Measurements from ENCODE around the gene ZNF329.

ZNF329 gene

DNA sequence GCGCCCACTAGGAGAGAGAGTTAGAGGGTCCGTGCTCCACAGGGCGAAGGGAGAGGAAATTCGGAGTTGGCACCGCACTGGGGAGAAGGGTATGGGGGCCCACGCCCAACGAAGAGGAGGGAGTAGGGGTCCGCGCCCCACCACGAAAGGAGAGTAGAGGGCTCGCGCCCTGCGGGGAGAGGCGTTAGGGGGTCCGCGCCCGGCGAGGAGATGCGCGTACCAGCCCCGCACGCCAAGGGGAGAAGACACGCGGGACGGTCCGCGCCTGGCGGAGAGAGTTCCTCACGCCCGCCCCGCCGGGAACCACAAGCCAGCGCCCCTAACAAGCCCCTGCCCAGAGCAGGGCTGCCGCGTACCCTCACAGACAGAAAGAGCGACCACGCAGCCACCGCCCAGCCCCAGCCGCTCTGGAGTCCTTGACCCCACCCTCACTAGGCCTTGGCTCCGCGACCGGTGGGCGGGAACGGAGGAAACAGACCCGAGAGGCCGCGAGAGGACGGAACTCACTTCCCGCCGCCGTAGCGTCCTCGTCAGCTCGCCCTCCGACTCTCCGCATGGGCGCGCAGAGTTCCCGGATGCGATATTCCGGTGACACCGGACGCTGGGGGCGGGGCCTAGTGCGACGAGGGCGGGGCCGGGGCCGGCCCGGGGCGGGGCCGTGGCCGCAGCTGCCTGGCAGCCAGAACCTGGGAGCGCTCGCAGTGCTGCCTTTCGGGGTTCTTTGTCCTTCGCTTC is 32.6 kb downstream of the ZNF329 start:
- DNase-seq: no peak

DNA sequence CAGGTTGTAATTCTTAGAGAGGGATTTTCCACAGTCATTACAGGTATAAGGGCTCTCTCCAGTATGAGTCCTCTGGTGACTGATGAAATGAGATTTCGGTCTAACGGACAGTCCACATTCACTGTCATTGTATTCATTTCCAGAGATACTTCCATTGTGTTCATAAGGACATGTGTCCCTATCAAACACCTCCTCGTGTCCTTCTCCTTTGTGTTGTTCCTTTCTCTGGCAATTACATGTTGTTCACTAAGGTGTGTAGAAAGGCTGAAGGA is 42.1 kb downstream of the ZNF329 start:
- no peak for DNase-seq

DNA sequence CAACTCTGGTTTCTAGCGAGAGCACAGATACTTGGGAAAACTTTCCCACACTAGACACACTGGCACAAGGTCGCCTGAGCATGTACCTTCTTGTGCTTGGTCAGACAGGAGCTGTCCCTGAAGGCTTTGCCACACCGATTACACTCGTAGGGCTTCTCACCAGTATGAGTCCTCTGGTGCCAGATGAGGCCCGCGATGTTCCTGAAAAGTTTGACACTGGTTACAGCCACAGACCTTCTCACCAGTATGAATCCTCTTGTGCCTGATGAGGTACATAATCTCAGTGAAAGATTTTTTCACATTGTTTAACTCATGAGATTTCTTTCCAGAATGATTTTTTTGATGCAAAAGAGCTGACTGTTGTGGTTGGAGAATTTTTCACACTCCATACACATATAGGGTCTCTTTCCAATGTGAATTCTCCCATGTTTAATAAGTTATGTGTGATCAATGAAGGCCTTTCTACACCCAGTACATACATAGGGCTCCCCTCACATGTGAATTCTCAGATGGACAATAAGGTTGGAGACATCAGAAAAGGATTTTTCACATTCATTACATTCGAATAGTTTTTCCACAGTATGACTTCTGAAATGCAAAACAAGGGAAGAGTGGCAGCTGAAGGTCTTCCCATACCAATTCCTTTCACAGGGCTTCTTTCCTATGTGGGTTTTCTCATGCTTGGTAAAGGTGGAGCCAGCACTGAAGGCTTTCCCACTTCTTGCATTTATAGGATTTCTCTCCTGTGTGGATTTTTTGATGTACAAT is 42.6 kb downstream of the ZNF329 start:
- no peak for DNase-seq

DNA sequence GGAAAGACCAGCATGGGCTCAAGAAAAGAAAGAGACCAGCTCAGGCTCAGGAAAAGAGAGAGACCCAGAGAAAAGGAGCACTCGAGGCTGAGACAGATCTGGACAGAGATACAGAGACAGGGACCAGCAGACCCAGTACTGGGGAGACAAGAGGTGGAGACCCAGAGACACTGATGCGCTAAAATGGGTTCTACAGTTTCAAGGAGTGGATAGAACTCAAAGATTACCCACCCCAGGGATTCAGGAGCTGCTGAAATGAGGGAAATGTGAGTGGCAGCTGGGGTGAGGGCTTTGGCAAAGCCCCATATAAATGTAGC is 51.9 kb downstream of the ZNF329 start:
- no peak for DNase-seq

DNA sequence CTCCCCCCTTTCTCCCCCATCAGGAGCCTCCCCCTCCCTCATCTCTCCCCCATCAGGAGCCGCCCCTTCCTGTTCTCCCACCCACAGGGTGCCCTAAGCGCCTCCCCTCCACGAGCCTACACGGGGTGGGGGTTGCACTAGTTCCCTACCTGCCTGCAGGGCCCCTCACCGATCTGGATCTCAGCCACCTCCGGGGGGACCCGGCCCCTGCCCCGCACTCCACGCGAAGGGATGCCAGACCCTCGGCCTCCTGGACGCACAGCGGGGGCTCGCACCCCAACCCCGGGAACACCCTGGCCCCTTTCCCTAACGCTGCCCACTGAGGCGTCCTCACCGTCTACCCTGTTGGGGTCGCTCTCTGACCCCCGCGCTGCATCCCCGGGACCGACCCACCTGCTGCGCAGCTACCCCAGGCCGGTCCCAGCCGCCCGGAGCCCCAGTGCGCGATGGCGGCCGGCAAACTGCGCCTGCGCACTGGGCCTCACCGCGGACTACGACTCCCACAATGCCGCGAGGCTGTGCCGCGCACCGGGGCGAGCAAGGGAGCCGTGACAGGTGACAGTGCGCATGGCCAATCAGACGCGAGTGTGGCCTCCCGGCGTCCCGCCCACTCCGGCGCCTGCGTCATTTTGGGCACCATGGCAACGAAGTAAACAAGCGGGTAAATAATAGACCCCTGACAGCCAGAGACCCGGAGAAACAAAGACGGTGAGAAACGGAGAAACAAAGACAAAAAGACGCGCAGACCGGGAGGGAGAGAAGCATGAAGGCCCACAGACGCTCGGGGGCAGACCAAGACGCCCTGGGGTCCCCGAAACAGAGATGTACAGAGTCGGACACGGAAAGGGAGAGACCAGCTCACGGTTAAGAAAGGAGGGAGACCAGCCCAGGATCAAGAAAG is 52.6 kb downstream of the ZNF329 start, which contains the start of gene ZSCAN18:
Gene ZSCAN18 (minus strand): TSS at position 451 of the 901 bp plus-strand sequence. CDS start 7,964 bp downstream, outside the sequence.
- DNase-seq: peak; percentile 96

DNA sequence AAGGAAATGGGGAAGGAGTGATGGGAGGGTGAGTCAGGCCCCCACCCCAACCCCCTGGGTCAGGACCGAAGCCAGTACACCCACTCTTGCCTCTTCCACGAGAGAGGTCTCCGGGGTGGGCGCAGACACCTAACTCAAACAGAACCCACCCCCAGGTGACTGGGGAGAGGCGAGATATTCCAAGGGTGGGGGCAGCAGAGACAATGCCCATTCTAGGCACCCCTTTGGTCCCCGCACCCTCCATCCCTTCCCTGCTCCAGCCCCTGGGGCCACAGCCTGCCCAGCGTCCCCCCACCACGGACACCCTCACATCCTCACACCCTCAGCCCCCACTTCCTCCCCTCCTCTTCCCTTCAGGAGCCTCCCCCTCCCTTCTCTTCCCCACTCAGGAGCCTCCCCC is 53.2 kb downstream of the ZNF329 start:
- no peak for DNase-seq

DNA sequence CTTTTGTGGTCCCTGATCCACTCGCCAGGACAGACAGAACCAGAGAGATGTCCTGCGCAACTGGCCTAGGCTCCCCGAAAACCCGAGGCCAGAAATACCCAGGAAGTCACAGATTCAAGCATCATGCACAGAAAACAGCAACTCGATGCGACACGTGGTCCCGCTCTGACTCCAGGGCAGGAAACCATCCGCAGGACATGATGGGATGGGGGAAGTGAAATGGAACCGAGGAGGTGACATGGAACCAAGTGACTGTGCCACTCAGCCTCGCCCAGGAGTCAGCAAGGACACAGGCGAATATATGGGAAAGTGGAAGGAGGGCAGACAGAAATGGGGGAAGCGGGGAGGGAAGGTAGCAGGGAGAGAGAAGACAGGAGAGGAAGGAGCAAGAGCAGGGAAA is 53.7 kb downstream of the ZNF329 start:
- DNase-seq: no peak

DNA sequence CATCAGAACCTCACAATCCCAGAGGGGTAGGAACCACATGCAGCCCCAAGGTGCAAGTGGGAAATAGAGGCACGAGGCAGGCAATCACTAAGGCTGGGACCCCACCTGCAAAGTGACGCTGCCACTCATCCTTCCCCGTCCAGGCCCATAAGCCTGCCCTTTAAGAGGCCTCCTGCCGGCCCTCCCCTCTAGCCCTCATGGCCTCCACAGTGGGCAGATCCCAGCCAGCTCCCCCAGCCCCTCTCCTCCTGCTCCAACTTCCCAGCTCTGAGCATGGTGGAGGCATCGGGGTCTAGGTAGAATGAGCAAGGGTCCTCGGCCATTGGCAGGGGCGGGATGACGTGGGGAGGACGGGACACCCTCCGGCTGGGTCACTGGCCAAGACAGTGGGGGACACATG is 55.3 kb downstream of the ZNF329 start:
- no peak for DNase-seq

DNA sequence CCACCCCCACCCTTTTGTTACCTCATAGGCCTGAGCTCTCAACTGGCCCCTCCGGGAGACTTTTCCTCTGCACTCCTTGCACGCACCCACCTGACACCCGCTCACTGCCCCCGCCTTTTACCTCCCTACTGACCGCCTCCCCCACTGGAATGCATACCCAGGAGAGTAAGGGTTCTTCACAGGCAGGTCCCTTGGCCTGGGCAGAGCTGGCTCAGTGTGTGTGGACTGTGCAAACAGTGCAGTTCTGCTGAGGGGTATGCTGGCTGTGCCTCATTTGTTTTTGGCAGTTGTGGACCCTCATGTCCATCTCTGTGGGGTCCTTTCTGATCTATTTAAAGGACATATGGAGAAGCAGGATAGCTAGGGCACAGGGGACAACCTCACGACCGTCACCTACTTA is 57.5 kb downstream of the ZNF329 start:
- DNase-seq: no peak

DNA sequence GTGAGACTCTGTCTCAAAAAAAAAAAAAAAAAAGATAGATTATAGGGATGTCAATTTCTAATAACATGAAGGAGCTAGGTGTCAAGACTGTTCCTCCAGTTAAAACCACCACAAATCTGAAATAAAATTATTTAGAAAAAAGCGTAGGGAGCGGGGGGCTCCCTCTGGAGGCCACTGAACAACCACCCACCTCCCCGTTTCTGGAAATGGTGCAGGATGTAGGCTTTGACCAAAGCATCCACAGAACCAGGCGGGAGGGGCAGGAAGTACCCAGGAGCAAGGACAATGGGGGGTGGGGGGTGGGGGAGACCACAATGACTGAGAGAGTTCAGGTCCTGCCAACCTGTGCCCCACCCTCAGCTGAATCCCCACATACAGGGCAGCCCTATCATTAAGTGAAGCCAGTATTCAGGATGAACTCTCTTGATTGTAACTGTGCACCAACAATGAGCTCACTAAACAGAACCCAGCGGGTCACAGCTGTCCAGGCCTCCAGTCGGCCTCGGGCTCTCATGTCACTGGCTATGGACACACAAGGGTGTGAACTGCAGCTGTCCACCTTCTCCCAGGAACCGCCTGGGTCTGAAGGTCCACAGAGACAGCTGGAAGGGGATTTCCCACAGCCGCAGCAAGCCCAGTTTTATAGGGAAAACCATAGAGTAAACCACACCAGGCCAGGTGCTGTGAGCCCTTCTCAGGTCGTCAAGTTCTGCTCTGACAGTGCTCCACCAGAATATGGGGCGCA is 59.2 kb downstream of the ZNF329 start:
- no peak for DNase-seq

DNA sequence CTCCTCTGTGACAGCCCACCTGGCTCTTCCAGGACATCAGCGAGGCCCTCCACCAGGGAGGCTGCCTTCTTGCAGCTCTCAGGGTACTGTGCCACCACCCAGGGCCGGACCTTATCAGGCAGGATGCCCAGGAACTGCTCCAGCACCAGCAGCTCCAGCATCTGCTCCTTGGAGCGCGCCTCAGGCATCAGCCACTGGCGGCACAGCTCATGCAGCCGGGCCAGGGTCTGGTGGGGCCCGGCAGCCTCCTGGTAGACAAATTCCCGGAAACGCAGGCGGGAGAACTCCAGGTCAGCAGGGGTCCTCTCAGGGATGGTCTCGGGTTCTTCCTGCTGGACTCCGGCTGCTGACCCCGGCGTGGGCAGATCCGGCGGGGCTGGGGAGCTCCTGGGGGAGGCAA is 60.7 kb downstream of the ZNF329 start:
- no peak for DNase-seq

DNA sequence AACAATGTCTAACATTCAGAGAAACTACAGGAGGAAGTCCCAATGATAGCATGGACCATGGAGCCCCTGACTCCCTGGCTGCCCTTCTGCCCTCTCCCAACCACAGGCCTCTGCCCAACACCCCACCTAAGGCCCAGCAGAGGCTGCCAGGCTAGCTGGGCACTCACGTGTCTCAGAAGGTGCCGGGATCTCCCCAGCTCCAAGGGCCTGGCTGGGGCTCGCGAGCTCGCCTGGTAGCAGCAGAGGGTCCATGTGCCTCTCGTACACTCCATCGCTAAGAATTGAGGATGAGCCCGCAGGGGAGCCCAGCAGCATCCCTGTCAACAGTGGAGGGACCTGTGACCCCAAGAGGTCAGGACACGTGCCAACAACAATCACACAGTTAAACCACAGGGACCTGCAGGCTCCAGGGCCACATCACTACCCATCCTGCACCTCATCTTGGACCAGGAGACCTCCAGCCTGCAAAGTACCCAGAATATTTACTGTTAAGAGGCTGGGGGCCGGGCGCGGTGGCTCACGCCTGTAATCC is 62.0 kb downstream of the ZNF329 start:
- DNase-seq: no peak

DNA sequence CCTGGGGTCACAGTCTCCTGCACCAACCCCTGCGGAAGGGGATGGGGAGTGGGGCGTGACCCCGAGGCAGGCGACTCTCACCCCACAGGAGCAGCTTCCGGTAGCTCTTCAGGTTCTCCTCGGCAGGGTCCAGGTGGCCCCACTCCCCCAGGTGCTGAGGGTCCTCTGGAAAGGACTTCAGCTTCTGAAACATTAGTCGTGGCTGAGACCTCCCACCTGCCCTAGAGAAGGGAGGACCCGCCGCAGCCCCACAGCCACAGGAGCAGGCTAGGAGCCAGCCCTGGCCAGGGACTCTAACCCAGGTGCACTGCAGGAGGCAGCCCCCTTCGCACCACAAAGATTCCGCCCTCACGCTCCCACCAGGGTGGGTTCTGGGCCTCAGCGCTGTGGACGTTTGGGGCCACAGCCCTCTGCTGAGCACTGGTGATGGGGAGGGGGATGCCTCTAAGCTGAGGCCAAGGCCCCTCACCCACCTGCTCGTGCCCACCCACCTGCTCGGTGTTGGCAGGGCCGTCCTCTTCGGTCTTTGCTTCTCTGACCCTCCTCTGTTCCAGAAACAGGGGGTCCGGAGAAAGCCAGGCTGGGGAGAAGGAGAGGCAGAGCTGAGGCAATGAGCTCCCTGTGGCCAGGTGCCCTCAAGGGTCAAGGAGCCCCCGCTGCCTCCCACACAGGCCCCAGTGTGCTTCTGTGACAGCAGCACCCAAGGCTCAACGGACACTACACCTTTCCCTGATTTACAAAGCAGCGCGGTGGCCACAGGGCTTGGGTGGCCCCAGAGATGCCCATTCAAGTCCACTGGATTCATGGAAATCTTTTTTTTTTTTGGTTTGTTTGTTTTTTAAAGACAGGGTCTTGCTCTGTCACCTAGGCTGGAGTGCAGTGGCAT is 63.5 kb downstream of the ZNF329 start:
- no peak for DNase-seq

DNA sequence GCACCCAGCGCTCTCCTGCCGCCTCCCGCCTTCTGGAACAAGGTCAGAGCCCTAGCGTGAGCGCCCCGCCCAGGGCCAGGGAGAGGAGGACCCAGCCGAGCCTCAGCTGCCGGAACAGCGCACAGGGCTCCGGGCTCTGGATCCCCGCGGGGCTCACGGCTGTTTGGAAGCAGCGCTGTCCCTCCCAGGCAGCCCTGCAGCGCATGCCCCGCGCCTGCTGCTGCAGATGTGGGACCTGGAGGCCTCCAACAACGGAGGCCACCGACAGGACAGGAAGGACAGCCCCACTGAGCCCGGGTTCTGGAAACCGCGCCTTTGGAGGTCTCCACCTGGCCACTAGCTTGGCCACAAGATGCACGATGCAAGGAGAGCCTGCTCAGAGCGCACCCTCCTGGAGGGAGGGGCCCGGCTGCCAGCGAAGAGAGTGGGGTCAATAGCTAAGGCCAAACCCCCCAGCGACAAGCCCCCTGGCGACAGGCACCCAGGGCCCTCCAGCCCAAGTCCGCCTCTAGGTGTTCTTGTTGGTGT is 65.2 kb downstream of the ZNF329 start:
- DNase-seq: no peak

DNA sequence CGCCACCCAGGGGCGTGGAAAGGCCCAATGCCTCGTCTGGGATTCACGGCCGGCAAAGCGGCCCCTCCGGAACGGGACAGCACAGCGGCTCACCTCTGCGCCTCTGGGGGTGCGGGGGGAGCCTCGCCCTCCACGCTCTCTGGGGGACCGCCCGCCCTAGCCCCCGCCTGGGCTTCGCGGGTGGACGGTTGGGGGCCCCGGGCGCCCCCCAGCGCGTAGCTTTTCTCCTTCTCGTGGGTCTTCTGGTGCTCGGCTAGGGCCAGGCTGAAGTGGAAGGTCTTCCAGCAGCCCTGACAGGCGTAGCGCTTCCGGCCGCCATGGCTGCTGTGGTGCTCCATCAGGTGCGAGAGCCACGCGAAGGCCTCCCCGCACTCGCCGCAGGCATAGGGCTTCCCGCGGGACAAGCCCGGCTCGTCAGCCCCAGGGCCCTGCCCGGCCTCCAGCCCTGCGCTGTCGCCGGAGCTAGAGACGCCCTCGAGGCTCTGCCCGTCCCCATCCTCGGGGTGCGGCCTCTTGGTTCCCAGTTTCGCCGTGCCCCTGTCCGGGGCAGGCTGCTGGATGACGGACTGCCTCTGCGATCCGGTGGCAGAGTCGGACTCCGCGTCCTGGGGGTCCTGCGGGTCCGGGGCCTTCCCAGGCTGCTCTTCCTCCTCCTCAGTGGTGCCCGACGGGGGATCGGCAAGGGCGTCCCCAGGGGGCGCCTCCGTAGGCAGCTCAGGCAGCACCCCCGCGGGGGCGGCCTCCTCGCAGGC is 65.8 kb downstream of the ZNF329 start:
- DNase-seq: no peak

DNA sequence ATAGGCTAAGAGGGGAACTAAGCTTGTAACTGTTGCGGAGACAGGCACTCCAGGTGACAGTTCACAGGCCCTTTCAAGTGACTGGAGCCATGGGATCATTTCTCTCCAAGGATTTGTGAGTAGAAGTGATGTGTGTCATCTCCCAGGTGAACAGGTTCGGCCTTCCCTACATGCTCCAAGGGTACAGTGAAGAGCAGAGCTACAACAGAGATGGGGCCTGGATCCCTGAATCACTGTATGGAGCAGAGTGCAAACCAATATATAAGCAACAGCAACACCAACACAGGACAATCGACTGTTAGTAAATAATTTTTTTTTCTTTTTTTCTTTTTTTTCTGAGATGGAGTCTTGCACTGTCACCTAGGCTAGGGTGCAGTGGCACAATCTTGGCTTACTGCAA is 67.6 kb downstream of the ZNF329 start:
- DNase-seq: no peak

DNA sequence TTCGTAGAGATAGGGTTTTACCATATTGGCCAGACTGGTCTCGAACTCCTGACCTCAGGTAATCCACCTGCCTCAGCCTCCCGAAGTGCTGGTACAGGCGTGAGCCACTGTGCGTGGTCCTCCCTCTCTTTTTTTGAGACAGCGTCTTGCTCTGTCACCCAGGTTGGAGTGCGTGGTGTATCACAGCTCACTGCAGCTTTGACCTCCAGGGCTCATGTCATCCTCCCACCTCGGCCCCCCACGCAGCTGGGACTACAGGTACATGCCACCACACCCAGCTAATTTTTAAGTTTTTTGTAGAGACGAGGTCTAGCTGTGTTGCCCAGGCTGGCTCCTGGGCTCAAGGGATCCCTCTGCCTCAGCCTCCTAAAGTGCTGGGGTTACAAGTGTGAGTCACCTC is 70.8 kb downstream of the ZNF329 start:
- DNase-seq: no peak

Data from stimulated activated CD4-positive, alpha-beta T cell treated with anti-CD3 and anti-CD28 coated beads, Interleukin-4, amount 100 ng/mL, for 24 hours (primary cell).